Measurements from ENCODE around the gene SH3BGRL.

- TF ChIP-seq CTCF (conservative IDR thresholded peaks at IDR 0.05; ENCODE audit: low read length) = no peak
- TF ChIP-seq EZH2phosphoT487 (IDR thresholded peaks at IDR 0.05; ENCODE audit: borderline replicate concordance, low read depth, low read length) = no peak
These were observed 29.6 kb downstream of the SH3BGRL start for GRCh38 chrX:81231476-81231875.

All from OCI-LY7 (cell line).